ENCODE results near the gene ZNF416. TPM values are rescaled to one million over a fixed set of nuclear protein-coding genes. Genes with fewer than 3 reads are reported as not detected.
A peak's percentile ranks its signal among the peaks of the same experiment; 100 is the strongest.

Gene ZNF416
- total RNA-seq, 1 donor from 2014 or later: 4.6 TPM

DNA sequence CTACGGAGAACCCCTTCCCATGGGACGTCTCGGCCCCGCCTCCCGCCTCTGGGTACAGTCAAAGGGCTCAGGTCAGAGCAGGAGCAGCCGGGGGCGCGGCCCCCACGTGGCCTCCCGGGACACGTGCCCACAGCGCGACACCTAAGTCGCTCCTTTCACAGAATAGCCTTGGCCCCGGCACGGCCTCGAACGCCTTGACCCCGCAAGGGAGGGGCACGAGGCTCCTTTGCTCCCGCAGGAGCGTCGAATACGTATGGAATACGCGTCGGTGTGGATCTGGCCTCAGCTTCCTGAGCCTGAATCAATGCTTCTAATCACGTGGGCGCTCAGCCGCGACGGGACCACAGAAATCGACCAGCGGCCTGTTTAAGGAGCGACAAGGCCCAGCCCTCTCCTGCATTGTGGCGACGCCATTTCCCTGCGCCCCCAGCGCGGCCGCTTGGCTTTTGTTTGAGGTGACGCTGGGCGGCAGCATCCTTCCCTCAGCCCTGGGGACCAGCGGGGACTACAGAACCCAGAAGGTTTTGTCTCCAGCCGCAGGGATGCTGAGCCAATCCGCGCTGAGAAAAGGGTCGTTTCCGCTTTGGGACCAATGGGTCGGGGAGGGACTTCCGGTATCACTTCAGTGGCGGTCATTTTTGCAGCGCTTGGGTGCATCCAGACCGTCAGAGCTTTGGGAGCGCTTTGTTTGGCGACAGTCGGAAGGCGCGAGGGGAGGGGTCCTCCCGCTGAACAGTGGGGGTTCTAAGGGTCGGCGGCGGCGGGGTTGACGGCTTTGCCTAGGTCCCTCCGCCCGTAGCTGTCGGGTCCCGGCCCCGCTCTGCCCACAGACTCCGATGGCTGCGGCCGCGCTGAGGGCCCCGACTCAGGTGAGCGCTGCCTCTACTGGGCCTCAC, 5.1 kb upstream of the ZNF416 start, which contains the start of gene ZIK1:
Gene ZIK1 (plus strand): TSS at position 625 of the 896 bp plus-strand sequence. CDS start 212 bp downstream, at position 837.
- H3K4me3 ChIP-seq: peak within 1 kb of the TSS; percentile 88
- intact Hi-C loops (cut with micrococcal nuclease): no loop called here
- H3K36me3 ChIP-seq: peaks cover 34% of the 10 kb centered on the region
- no peaks in the 10 kb centered on the region for H3K27me3 ChIP-seq (ENCODE audit: low read depth)
- peak; percentile 92 for DNase-seq
- H3K9me3 ChIP-seq (replicated peaks): peaks cover 35% of the 10 kb centered on the region
- H3K4me1 ChIP-seq: peaks cover 23% of the 10 kb centered on the region
- H3K27ac ChIP-seq (replicated peaks): peak within 1 kb of the TSS; percentile 82
- TF ChIP-seq, protein P1, sequence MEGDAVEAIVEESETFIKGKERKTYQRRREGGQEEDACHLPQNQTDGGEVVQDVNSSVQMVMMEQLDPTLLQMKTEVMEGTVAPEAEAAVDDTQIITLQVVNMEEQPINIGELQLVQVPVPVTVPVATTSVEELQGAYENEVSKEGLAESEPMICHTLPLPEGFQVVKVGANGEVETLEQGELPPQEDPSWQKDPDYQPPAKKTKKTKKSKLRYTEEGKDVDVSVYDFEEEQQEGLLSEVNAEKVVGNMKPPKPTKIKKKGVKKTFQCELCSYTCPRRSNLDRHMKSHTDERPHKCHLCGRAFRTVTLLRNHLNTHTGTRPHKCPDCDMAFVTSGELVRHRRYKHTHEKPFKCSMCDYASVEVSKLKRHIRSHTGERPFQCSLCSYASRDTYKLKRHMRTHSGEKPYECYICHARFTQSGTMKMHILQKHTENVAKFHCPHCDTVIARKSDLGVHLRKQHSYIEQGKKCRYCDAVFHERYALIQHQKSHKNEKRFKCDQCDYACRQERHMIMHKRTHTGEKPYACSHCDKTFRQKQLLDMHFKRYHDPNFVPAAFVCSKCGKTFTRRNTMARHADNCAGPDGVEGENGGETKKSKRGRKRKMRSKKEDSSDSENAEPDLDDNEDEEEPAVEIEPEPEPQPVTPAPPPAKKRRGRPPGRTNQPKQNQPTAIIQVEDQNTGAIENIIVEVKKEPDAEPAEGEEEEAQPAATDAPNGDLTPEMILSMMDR (IDR thresholded peaks at IDR 0.05; ENCODE audit: borderline replicate concordance): peak; percentile 16

DNA sequence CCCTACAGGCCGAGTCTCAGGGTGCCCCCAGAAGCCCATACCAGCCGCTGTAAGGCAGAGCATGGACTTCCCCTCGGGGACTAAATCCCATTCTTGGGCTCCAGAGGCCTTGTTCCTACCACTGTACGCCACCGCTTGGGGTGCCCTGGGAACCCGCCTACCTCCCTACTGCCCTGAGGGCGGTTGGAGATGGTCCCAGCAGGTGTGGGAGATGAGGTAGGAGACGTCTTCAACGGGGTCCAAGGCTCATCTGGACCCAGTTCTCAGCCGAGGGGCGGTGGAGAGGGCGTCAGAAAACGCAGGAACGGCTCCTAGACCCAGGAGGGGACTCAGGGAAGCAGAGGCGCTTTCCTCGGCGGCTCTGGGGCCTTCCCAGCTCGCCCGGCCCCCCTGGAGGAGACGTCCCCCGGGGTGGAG, 4.4 kb upstream of the ZNF416 start:
- Histone ChIP-seq H3K9me3 (replicated peaks) (peaks cover 29% of the 10 kb centered on the region), H3K27me3 (ENCODE audit: low read depth) (no peaks in the 10 kb centered on the region), H3K4me1 (peaks cover 29% of the 10 kb centered on the region), H3K27ac (replicated peaks) (peak overlapping the region; percentile 82), H3K4me3 (peak overlapping the region; percentile 88), H3K36me3 (peaks cover 27% of the 10 kb centered on the region)
- intact Hi-C loops (cut with micrococcal nuclease): no loop called here
- DNase-seq: peak; percentile 12
- TF ChIP-seq, protein P1 (IDR thresholded peaks at IDR 0.05; ENCODE audit: borderline replicate concordance): no peak

DNA sequence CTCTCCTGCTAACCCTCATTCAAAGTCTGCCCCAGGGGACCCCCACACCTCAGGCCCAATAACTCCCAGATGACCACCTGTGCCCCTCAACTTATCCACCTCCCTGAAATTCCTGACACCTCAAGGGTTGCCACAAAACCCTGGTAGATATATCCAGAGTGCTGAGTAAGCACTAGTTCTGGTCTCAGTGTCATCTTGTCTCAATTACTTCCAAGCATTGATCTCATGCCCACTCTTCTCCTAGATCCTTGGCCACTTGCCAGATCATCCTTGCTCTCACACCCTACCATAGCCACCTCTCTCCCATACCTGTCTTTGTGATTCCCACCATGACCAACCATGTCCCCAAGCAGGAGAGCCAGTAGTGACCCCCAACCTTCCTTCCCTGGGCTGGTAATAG, 2.0 kb downstream of the ZNF416 start:
- H3K4me1 ChIP-seq: peaks cover 24% of the 10 kb centered on the region
- no peak overlapping the region for H3K27ac ChIP-seq (replicated peaks)
- no peak for DNase-seq
- TF ChIP-seq, protein P1 (IDR thresholded peaks at IDR 0.05; ENCODE audit: borderline replicate concordance): no peak
- no peak overlapping the region for H3K4me3 ChIP-seq
- H3K9me3 ChIP-seq (replicated peaks): peaks cover 60% of the 10 kb centered on the region
- intact Hi-C loops (cut with micrococcal nuclease): no loop called here
- H3K27me3 ChIP-seq (ENCODE audit: low read depth): no peaks in the 10 kb centered on the region
- H3K36me3 ChIP-seq: peaks cover 59% of the 10 kb centered on the region

DNA sequence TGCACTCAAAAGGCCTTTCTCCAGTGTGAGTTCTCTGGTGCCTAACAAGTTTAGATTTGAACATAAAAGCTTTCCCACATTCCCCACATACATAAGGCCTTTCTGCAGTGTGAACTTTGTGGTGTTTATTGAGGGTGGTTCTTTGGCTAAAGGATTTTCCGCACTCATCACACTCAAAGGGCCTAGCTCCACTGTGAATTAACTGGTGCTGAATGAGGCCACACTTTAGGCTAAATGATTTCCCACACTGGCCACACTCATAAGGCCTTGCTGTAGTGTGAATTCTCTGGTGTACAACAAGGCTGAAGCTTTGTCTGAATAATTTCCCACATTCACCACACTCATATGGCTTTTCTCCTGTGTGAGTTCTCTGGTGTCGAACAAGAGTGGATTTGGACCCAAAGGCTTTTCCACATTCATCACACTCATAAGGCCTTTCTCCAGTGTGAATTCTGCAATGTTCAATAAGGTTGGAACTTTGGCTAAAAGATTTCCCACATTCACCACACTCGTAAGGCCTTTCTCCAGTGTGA, 6.2 kb downstream of the ZNF416 start:
- Histone ChIP-seq H3K27me3 (ENCODE audit: low read depth) (no peaks in the 10 kb centered on the region), H3K9me3 (replicated peaks) (peaks cover 100% of the 10 kb centered on the region), H3K4me1 (peaks cover 7% of the 10 kb centered on the region), H3K36me3 (peaks cover 76% of the 10 kb centered on the region), H3K27ac (replicated peaks) (no peak overlapping the region), H3K4me3 (no peak overlapping the region)
- TF ChIP-seq, protein P1 (IDR thresholded peaks at IDR 0.05; ENCODE audit: borderline replicate concordance): no peak
- DNase-seq: no peak
- intact Hi-C loops (cut with micrococcal nuclease): no loop called here

DNA sequence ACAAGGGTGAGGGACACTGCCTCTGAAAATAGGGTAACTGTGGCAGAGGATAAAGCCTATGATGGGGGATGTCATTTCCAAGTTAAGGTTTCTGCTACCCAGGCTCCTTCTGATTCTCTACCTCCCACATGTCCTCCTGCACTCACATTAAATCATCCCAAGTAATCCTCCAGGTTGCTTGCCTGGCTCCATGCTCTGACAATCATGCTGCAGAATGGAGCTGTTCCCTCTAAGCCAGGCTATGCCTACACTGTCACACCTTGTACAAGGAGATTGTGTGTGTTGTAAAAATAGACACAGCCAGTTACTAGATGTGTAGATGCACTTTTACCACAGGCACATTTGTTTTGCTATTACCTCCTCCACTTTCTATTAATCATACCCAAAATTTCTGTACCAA, 8.0 kb downstream of the ZNF416 start:
- intact Hi-C loops (cut with micrococcal nuclease): no loop called here
- Histone ChIP-seq H3K27ac (replicated peaks) (no peak overlapping the region), H3K9me3 (replicated peaks) (peaks cover 100% of the 10 kb centered on the region), H3K27me3 (ENCODE audit: low read depth) (no peaks in the 10 kb centered on the region), H3K4me3 (no peak overlapping the region), H3K4me1 (no peaks in the 10 kb centered on the region), H3K36me3 (peaks cover 71% of the 10 kb centered on the region)
- no peak for DNase-seq
- TF ChIP-seq, protein P1 (IDR thresholded peaks at IDR 0.05; ENCODE audit: borderline replicate concordance): no peak

All from left ventricle myocardium inferior (tissue), 1 donor.